ENCODE results near the gene MBD4. TPM values are rescaled to one million over a fixed set of nuclear protein-coding genes. Genes with fewer than 3 reads are reported as not detected.
"Not testable (repeated sequence)": the region's sequence is repeated elsewhere in the genome, so short reads cannot be mapped to it uniquely, and the experiment has no call there.

MBD4 gene
- polyA plus RNA-seq, 2 of the 4 experiments (the other 2 are of a cell fraction): 32.7 to 49.7 TPM

DNA sequence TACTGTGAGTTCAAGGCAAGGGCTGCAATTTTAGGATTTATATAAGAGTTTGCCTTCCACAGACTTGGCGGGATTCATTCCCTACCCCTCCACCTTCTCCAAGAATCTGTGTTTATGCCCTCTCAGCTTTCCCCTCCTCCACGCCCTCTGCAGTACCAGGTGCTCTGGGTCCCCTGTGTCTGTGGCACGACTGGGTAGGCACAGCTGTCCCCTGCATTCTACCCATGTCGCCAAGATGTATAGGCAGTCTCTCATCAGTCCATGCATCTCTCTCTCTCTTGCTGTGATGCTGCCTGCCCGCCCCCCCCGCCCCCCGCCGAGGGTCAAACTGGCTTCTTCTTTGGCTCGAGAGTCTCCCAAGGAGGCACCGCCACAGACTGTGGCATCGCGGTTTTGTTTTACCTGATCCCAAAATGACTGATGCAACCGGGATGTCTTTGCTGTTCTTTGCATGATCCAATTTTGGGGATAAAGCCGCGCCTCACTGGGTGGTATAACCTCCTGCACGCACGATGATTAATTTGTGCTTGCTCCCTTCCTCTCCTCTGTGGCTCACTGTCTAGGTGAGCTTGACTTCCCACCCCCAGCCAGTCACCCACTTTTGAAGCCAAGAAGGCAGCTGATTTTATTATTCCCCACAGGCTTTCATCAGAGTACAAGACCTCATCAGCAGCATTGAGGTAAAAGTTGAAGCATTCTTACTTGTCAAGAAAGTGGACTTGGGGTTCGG lies 55.0 kb downstream of the MBD4 start:
- WGBS (ENCODE audit: missing lambda C conversion rate): 89% methylated on average over 14 of the region's 18 CpGs
- no peak overlapping the region for H3K4me3 ChIP-seq
- CTCF ChIA-PET: interaction anchor here (0.6 to 3.7 kb wide), 8 partner anchors 13 to 600 kb away, joined by 3 to 48 read pairs (median 8); partner anchors contain the start of genes EFCAB12 and MBD4
- ATAC-seq: no peak
- DNase-seq (ENCODE audit: low read depth in 1 of 2, low spot score in 1 of 2): no peak
- no peak overlapping the region for H3K4me2 ChIP-seq
- H3K9me3 ChIP-seq: no peaks in the 10 kb centered on the region
- FAIRE-seq: no peak
- peaks cover 44% of the 10 kb centered on the region for H3K4me1 ChIP-seq
- POLR2A ChIA-PET: interaction anchor here (1.7 kb wide), 1 partner anchor 55 kb away, joined by 12 read pairs; the partner anchor contains the start of genes IFT122 and MBD4
- peak overlapping the region in 1 of 2 experiments; percentile 81; a peak in 4 of 6 replicates for H3K27ac ChIP-seq
- no peak for TF ChIP-seq KDM1A (IDR thresholded peaks at IDR 0.05; ENCODE audit: low read depth)
- TF ChIP-seq, protein P1, sequence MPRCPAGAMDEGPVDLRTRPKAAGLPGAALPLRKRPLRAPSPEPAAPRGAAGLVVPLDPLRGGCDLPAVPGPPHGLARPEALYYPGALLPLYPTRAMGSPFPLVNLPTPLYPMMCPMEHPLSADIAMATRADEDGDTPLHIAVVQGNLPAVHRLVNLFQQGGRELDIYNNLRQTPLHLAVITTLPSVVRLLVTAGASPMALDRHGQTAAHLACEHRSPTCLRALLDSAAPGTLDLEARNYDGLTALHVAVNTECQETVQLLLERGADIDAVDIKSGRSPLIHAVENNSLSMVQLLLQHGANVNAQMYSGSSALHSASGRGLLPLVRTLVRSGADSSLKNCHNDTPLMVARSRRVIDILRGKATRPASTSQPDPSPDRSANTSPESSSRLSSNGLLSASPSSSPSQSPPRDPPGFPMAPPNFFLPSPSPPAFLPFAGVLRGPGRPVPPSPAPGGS (IDR thresholded peaks at IDR 0.05): no peak
- TF ChIP-seq MAZ (IDR thresholded peaks at IDR 0.05; ENCODE audit: borderline replicate concordance, low read depth, low read length): no peak
- no peak for TF ChIP-seq ZFP36 (IDR thresholded peaks at IDR 0.05; ENCODE audit: borderline replicate concordance, partially characterized antibody)
- no peak for TF ChIP-seq POLR2A (IDR thresholded peaks at IDR 0.05; ENCODE audit: low read length)
- TF ChIP-seq FOXS1 (CRISPR knock-in tag; IDR thresholded peaks at IDR 0.05): no peak
- no peak for TF ChIP-seq PHF8 (IDR thresholded peaks at IDR 0.05; ENCODE audit: borderline replicate concordance, low read depth)
- TF ChIP-seq, protein P2, sequence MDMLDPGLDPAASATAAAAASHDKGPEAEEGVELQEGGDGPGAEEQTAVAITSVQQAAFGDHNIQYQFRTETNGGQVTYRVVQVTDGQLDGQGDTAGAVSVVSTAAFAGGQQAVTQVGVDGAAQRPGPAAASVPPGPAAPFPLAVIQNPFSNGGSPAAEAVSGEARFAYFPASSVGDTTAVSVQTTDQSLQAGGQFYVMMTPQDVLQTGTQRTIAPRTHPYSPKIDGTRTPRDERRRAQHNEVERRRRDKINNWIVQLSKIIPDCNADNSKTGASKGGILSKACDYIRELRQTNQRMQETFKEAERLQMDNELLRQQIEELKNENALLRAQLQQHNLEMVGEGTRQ (IDR thresholded peaks at IDR 0.05): no peak
- TF ChIP-seq BHLHE40 (IDR thresholded peaks at IDR 0.05; ENCODE audit: low read depth, low read length): no peak
- TF ChIP-seq, protein P3, sequence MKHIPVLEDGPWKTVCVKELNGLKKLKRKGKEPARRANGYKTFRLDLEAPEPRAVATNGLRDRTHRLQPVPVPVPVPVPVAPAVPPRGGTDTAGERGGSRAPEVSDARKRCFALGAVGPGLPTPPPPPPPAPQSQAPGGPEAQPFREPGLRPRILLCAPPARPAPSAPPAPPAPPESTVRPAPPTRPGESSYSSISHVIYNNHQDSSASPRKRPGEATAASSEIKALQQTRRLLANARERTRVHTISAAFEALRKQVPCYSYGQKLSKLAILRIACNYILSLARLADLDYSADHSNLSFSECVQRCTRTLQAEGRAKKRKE (CRISPR knock-in tag; IDR thresholded peaks at IDR 0.05; ENCODE audit: low read depth): no peak
- TF ChIP-seq HEYL (CRISPR knock-in tag; IDR thresholded peaks at IDR 0.05): no peak
- TF ChIP-seq RFX5 (IDR thresholded peaks at IDR 0.05): no peak
- TF ChIP-seq RCOR1 (IDR thresholded peaks at IDR 0.05; ENCODE audit: low read depth, low read length): no peak

DNA sequence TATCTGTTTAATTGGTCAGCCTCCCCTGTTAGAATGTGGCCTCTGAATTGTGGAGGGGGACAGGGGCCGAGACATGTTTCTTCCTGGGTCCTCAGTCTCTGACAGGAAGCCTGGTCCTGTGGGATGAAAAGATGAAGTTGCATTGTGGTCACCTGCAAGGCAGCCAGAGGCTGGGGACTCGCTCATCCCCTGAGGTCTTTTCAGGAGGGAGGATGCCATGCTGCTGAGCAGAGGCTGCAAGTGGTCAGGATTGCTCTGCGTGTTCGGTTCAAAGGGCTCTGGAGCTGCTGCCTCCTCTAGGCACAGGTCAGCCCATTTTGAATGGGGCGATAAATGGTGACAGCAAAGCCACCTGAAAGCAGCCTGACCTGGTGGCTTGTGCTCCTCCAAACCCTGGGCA lies 55.6 kb downstream of the MBD4 start:
- WGBS (ENCODE audit: missing lambda C conversion rate): 100% methylated on average over 1 of the region's 5 CpGs
- CTCF ChIA-PET: interaction anchor here (0.8 to 3.7 kb wide), 17 partner anchors 11 to 170 kb away, joined by 3 to 48 read pairs (median 9); partner anchors contain the start of gene EFCAB12
- peak overlapping the region; percentile 48 to 81; a peak in 5 of 6 replicates for H3K27ac ChIP-seq
- ATAC-seq; FAIRE-seq; H3K4me3 ChIP-seq; H3K4me2 ChIP-seq; DNase-seq (ENCODE audit: low read depth in 1 of 2, low spot score in 1 of 2); H3K9me3 ChIP-seq: not testable (repeated sequence)
- POLR2A ChIA-PET: interaction anchor here (1.5 to 1.7 kb wide), 3 partner anchors 16 to 68 kb away, joined by 4 to 12 read pairs (median 5); partner anchors contain the start of genes IFT122 and MBD4
- peaks cover 40% of the 10 kb centered on the region for H3K4me1 ChIP-seq

DNA sequence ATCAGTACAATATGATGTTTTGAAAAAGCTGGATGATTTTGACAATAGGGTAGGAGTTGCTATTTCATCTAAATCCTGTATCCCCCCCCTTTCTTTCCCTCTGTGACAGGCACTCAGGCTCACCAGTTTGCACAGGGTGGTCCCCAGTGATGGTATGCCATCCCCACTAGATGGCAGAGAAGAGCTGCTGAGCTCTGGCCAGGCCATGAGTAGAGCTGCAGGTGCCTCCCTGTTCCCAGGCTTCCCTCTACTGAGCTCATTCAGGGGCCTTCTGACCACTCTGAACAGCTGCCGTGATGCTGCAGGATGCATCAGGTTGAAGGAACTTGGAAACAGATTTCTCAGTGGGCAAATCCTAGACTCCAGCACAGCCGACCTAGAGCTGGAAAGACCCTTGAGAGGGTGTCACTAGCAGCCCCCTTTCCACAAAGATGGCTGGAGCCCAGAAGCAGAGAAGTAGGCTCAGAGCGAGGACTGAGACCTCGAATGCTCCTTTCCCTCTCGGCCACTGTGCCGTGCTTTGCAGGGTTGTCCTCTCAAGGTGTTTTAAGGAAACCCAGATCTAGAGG lies 56.4 kb downstream of the MBD4 start:
- 21% methylated on average over 5 of the region's 6 CpGs for WGBS (ENCODE audit: missing lambda C conversion rate)
- ChIA-PET POLR2A (interaction anchor here (1.5 to 1.7 kb wide), 3 partner anchors 17 to 67 kb away, joined by 4 to 12 read pairs (median 5); partner anchors contain the start of genes IFT122 and MBD4), CTCF (interaction anchor here (0.5 to 3.7 kb wide), 36 partner anchors 11 to 417 kb away, joined by 3 to 48 read pairs (median 5); partner anchors contain the start of genes EFCAB12, IFT122 and MBD4)
- ATAC-seq (peak; percentile 95 to 98), FAIRE-seq (no peak), DNase-seq (ENCODE audit: low read depth in 1 of 2, low spot score in 1 of 2) (peak; percentile 71 to 76)
- H3K9me3 ChIP-seq: no peaks in the 10 kb centered on the region
- H3K4me3 ChIP-seq: no peak overlapping the region
- no peak overlapping the region for H3K4me2 ChIP-seq
- peak overlapping the region; percentile 48 to 81; a peak in 5 of 6 replicates for H3K27ac ChIP-seq
- peaks cover 38% of the 10 kb centered on the region for H3K4me1 ChIP-seq
- TF ChIP-seq ZC3H11A (IDR thresholded peaks at IDR 0.05): no peak
- TF ChIP-seq MYC (IDR thresholded peaks at IDR 0.05; ENCODE audit: borderline replicate concordance, low read length): no peak
- TF ChIP-seq PHF8 (IDR thresholded peaks at IDR 0.05; ENCODE audit: borderline replicate concordance, low read depth): no peak
- TF ChIP-seq ZFP36 (IDR thresholded peaks at IDR 0.05; ENCODE audit: borderline replicate concordance, partially characterized antibody): no peak
- TF ChIP-seq, protein P4, sequence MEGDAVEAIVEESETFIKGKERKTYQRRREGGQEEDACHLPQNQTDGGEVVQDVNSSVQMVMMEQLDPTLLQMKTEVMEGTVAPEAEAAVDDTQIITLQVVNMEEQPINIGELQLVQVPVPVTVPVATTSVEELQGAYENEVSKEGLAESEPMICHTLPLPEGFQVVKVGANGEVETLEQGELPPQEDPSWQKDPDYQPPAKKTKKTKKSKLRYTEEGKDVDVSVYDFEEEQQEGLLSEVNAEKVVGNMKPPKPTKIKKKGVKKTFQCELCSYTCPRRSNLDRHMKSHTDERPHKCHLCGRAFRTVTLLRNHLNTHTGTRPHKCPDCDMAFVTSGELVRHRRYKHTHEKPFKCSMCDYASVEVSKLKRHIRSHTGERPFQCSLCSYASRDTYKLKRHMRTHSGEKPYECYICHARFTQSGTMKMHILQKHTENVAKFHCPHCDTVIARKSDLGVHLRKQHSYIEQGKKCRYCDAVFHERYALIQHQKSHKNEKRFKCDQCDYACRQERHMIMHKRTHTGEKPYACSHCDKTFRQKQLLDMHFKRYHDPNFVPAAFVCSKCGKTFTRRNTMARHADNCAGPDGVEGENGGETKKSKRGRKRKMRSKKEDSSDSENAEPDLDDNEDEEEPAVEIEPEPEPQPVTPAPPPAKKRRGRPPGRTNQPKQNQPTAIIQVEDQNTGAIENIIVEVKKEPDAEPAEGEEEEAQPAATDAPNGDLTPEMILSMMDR (IDR thresholded peaks at IDR 0.05): peak; percentile 72
- TF ChIP-seq MAZ (IDR thresholded peaks at IDR 0.05; ENCODE audit: borderline replicate concordance, low read depth, low read length): no peak
- TF ChIP-seq ESRRA (IDR thresholded peaks at IDR 0.05; ENCODE audit: borderline replicate concordance, low read length): no peak
- TF ChIP-seq, protein P5, sequence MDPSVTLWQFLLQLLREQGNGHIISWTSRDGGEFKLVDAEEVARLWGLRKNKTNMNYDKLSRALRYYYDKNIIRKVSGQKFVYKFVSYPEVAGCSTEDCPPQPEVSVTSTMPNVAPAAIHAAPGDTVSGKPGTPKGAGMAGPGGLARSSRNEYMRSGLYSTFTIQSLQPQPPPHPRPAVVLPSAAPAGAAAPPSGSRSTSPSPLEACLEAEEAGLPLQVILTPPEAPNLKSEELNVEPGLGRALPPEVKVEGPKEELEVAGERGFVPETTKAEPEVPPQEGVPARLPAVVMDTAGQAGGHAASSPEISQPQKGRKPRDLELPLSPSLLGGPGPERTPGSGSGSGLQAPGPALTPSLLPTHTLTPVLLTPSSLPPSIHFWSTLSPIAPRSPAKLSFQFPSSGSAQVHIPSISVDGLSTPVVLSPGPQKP (IDR thresholded peaks at IDR 0.05; ENCODE audit: low read depth, low read length): no peak
- no peak for TF ChIP-seq RARB (CRISPR knock-in tag; IDR thresholded peaks at IDR 0.05)
- TF ChIP-seq RNF2 (IDR thresholded peaks at IDR 0.05; ENCODE audit: borderline replicate concordance, low read depth): no peak
- TF ChIP-seq TFCP2L1 (CRISPR knock-in tag; IDR thresholded peaks at IDR 0.05): no peak
- peak; percentile 79 for TF ChIP-seq SMC3 (IDR thresholded peaks at IDR 0.05)
- TF ChIP-seq JUNB (IDR thresholded peaks at IDR 0.05): no peak
- TF ChIP-seq POLR2A (IDR thresholded peaks at IDR 0.05; ENCODE audit: low read length): no peak
- no peak for TF ChIP-seq EHF (CRISPR knock-in tag; IDR thresholded peaks at IDR 0.05)
- no peak for TF ChIP-seq GATA3 (IDR thresholded peaks at IDR 0.05; ENCODE audit: borderline replicate concordance)

Measured in A549 (cell line).